ENCODE measurements around the gene HEATR5A.
A peak's percentile ranks its signal among the peaks of the same experiment; 100 is the strongest.
"Not testable (repeated sequence)": the region's sequence is repeated elsewhere in the genome, so short reads cannot be mapped to it uniquely, and the experiment has no call there.

The HEATR5A gene

GRCh38 chr14:31320922-31321766, 99.2 kb downstream of the HEATR5A start:
- no peak for DNase-seq

GRCh38 chr14:31320216-31320615, 100.1 kb downstream of the HEATR5A start:
- no peak for DNase-seq

DNA sequence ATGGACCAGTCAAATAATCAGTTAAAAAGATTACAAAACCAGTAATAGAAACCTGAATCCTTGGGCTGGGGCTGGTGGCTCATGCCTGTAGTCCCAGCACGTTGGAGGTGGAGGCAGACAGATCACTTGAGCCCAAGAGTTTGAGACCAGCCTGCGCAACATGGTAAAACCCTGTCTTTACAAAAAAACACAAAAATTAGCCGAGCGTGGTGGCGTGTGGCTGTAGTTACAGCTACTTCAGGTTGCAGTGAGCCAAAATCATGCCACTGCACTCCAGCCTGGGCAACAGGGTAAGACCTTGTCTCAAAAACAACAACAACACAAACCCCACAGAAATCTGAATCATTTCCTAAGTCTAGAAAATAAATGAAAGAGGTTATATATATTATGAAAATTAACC, 100.6 kb downstream of the HEATR5A start:
- no peak for DNase-seq

GRCh38 chr14:31312934-31313333, 107.4 kb downstream of the HEATR5A start:
- no peak for DNase-seq

DNA sequence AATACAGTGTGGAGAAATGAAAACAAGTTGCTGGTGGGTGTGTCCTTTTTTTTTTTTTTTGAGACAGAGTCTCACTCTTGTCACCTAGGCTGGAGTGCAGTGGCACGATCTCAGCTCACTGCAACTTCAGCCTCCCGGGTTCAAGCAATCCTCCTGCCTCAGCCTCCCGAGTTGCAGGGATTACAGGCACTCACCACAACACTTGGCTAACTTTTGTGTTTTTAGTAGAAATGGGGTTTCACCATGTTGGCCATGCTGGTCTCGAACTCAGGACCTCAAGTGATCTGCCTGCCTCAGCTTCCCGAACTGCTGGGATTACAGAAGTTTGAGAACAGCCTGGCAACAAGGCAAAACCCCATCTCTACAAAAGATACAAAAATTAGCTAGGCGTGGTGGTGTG, 108.0 kb downstream of the HEATR5A start:
- not testable (repeated sequence) for DNase-seq

DNA sequence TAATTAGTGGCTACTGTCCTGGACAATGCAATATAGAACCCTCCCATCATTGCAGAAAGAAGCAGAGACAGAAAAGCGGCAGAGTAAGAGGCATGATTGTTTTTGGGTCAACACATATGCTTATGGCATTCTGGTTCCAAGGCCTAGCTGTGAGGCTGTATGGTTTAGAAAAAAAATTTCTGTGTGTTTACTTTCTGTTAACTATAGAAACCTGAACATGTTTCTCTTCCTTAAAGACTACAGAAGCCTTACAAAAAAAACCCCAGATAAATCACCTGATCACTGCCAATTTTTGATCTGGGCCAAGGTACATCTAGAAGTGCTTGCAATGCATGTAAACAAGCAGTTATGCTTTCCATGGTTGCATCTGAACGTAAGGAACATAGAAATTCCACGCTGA, 112.7 kb downstream of the HEATR5A start:
- DNase-seq: no peak

- no peak for DNase-seq
These were observed 113.2 kb downstream of the HEATR5A start for GRCh38 chr14:31307198-31307597.

DNA sequence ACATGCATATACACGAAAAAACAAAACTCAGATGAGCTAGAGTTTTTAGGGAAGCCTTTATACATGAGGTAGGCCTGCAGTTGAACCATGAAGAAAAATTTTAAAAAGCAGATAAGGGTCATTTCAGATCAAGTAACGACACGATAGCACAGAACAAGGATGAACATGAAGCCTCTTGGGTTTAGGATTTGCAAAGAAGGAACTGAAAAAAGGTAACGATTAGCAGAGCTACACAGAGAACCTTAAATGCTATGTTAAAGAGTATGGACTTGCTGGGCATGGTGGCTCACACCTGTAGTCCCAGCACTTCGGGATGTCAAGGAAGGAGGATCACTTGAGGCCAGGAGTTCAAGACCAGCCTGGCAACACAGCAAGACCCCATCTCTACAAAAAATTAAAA, 116.7 kb downstream of the HEATR5A start:
- DNase-seq: no peak

- DNase-seq: no peak
These were observed 119.5 kb downstream of the HEATR5A start for GRCh38 chr14:31300883-31301282.

- no peak for DNase-seq
These were observed 120.1 kb downstream of the HEATR5A start for GRCh38 chr14:31300296-31300695.

GRCh38 chr14:31297701-31298344, 122.5 kb downstream of the HEATR5A start:
- DNase-seq: no peak

GRCh38 chr14:31297112-31297511, 123.2 kb downstream of the HEATR5A start:
- DNase-seq: no peak

- DNase-seq: no peak
These were observed 125.5 kb downstream of the HEATR5A start for GRCh38 chr14:31294746-31295405.

DNA sequence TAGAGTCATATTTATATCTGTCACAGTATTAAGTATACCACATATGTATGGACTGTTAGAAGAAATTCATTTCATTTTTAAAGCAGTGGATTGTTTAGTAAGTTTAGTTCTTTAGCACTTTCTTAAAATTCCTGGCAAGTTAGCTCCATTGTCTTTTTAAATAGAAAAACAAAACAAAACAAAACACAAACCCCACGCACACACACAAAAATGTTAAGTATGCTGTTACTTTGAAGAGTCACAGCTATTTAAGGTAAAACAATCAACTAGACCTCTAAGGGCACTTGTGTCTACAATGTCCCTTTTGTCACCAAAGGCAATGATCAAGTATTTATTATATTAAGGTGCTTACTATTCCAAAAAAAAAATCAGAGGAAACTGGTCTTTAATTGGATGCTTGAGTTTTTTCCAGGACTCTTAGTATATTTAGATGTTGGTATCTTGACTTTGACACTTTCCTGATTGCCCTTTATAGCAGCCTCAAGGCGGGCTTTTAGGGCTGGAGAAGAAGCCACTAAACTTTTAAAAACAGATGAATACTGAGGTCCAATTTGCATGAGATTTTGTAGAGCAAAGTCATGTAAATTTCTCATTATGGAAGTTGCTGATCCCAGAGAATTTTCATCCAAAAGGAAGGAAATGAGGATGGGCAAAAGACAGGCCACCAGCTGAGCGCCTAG, 127.3 kb downstream of the HEATR5A start:
- DNase-seq: no peak

DNA sequence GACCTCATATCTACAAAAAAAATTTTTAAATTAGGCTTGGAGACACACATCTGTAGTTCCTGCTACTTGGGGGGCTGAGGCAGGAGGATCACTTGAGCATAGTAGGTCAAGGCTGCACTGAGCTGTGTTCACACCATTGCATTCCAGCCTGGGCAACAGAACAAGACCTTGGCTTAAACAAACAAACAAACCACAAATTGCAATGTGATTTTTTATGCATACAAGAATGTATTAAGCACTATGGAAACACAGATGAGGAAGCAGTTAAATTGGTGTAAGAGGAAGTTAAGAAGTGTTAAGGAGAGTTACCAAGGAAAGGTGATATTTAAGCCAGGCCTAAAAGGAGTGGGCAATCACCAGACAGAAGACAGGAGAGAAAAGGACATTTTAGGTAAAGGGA, 129.1 kb downstream of the HEATR5A start:
- DNase-seq: no peak

DNA sequence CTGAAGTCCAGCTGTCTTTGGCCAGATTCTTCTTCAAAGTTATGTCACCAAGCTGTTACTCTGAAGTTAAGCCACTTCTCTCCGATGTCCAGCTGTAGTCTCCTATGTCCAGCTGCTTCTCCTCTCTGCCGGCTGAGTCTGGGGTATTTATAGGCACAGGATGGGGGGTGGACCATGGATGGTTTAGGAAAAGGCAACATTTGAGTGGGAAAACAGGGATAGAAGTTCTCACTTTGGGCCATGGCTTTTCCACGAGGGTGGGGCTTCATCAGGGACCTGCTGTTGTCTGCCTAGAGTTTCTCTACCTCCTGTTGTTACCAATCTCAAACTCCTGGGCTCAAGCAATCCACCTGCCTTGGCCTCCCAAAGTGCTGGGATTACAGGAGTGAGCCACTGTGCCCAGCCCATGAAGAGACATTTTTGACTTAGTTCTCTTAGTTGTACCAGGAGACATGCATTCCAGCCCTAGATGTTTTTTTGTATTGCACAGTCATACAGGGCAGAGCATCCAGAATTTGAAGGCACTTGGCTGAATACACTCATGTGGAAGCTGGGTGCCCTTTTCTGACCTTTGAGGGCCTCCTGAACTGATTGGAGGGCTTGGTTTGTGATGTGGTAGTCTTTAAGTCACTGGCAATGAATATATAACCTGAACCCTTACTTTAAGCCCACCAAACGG, 132.9 kb downstream of the HEATR5A start:
- DNase-seq: no peak

DNA sequence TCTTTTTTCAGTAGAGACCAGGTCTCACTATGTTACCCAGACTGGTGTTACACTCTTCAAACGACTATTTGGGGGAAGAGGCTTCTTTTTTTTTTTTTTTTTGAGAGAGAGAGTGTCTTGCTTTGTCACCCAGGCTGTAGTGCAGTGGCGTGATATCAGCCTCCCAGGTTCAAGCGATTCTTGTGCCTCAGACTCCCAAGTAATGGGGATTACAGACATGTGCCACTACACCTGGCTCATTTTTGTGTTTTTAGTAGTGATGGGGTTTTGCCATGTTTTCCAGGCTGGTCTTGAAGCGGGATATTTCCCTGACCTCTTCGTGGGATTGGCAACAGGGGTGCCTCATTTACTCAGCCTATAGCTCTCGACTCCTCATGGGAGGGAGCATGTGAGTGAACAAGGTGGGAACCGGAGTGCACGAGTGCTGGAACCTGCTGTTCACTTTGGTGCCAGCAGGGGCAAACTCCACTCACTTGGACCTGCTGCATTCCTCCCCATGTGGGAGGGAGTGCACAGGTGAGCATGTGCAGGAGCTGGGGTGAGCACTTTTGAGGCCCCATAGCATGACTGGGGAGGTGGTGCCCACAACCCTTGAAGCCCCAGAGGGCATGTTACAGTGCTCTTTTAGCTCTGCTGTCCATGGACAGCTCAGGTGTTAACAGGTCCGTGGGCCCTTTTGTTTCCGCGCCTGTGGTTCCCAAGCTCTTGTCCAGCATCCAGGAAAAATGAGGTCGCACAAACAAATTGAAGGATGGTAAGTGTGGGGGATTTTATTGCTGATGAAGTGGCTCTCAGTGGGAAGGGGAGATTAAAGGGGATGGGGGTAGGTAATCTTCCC, 133.7 kb downstream of the HEATR5A start:
- DNase-seq: peak; percentile 18

DNA sequence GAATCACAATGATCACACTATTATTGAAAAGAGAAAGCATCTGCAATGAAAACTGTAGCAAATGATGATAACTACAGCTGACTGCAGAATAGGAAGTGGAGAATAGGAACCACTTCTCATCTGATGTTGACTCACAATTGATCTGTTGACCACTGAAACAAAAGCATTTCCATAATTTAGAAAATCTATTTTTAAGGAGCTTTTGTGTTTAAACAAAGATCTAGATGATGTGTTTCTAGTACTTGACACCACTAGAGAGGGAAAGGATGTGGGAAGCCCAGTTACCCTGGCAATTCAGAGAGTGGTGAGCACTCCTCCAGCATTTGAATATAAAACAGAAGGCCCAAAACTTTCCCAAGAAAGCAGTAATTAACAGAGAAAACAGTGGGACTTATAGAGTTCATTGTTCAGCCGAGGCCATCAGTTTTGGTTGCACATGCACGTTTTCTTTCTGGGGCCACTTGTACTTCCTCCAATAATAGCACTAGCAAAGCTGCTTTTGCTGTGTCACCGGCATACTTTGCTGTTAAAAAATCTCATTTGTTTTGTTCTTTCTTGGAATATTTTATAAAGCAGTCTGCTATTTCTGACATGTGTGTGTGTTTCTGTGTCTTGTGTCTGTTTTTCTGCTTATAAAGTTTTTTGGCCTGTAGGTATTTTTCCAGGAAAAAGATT, 136.6 kb downstream of the HEATR5A start:
- DNase-seq: no peak

DNA sequence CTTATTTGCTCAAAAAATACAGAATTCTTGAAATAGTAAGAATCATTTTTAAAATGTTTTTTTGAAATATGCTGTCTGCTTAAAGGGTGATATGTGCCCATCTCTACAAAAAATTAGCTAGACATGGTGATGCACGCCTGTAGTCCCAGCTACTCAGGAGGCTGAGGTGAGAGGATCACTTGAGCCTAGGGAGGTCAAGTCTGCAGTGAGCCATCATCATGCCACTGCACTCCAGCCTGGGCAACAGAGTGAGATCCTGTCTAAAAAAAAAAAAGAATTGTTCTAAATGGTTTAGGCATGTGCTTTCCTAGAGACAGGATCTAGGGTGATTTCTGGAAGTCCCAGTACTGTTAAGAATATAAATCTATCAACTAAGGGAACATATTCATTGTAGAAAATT, 137.2 kb downstream of the HEATR5A start:
- no peak for DNase-seq

GRCh38 chr14:31280871-31281220, 139.5 kb downstream of the HEATR5A start:
- DNase-seq: no peak

GRCh38 chr14:31280132-31280870, 140.0 kb downstream of the HEATR5A start:
- no peak for DNase-seq
